NCI-H2196 treated with DMSO at 0.1 percent for 48 hours (cell line): ENCODE results near the gene SLC22A23.

Source experiments
- DNase-seq: peaks from one replicate; lab custom pipeline; 2025; ENCODE audit not compliant: unreplicated experiment; lab: John Stamatoyannopoulos, UW

SLC22A23 gene

DNA sequence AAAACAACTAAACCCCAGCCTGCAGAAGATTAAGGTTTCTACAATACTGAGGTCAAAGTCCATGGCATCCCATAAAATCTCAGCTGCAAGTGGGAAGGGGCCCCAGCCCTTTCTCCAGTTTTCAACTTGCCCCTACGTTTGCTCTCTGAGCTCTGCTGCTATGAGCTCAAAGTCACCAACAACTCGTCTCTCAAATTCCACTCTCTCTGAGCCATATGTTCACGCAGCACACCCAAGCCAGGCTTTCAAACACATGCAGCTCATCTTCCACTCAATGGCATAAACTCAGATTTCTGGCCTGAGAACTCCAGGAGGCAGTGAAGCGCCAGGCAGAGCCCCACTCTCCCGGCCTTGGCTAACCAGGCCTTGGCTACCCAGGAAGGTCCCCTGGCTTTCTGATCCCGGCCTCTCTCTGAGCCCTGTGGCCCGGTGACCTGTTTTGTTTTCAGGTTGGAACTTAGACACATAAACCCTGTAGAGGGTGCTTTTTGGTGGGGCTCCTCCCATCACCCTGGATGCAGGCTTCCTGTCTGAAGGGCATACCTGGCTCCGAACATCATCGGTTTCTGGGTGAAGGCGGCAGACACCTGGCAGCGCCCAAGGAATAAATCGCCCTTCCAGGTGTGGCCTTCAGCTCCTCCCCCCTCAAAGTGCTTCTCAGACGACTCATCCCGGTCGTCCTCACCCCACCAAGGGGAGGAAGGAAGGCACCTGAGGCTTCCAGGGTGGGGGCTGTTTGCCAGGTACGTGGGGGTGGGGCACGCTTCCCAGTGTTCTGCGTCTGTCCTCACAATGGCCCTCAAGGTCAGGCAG lies 12.4 kb downstream of the SLC22A23 start:
- DNase-seq: no peak

DNA sequence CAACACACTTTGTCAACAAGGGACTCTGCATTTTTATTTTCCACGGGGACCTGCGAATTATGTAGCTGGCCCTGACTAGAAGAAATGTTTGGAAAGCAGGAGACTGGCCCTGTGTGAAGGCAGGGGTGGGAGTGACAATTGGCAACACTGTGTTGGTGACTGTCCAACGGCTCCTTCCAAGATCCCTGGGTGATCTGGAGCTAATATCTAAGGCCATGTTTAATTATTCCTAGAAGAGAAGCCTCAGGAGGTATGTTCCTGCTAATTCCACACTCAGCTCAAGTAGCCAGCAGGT lies 13.7 kb downstream of the SLC22A23 start:
- DNase-seq: no peak

DNA sequence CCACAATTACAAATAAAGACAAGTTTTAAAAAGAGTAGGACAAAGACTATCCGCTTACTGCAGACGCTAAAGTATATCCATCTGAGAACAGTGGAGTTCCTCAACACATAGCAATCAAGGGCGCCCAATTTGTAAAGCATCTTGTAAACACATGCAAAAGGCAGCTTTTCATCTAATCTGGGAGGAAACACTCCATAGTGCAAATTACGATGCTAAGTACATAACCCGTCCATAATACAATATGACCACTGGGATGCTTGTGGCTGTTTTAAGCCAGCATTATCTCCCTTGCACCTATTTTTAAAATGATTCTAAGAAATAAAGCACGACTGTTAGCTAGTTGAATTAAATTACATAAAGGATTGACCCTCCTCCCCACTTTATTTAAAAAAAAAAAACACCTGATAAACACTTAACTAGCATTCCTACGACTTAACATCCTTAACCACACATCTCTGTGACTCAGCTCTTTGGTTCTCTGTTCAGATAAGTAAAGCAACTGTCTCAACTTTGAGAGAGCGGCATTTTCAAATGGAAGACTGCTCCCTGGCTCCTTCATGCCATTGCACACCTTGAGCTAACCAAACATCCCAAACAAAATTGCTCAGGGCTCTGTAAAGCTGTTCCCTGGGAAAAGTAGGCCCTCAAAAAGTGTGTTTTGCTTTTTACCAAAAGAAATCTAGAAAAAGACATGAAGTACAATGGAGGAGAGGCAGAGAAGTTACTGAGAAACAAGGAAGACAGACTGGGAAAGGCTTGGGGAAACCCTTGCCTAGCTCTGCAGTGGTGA lies 14.2 kb downstream of the SLC22A23 start:
- no peak for DNase-seq

DNA sequence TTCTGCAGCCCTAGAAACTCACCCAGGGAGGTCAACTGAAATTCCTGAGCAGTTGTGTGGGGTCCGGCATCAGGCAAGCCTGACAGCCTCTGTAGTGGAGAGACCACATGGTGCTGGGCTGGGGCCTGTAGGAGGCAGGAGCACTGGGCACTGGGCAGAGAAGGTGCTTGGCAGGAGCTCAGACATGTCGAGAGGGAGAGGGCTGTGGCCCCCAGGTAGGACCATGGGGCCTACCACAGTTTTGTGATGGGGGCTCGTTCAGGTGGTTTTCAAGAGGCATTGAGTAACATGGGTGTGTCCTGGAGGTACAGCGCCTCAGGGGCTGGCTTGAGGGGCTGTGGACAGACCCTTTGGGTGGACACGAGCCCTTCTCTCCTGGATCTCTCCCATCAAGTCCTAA lies 15.9 kb downstream of the SLC22A23 start:
- DNase-seq: no peak

DNA sequence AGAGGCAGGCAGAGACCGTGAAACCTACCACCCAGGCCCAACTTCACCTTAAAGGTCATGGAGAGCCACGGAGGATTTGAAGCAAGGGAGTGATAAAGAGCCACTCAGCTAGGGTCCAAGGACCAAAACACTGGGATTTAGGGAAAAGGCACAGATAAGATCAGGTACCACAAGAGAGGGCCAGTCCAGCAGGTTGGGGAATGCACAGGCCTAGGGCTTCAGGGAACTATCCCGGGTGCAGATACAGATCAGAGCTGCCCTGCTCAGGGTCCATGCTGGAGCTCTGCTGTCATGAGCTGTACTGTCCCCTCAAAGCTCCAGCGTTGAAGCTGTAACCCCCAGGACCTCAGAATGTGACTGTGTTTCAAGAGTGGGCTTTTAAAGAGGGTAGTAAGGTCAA lies 16.9 kb downstream of the SLC22A23 start:
- no peak for DNase-seq

DNA sequence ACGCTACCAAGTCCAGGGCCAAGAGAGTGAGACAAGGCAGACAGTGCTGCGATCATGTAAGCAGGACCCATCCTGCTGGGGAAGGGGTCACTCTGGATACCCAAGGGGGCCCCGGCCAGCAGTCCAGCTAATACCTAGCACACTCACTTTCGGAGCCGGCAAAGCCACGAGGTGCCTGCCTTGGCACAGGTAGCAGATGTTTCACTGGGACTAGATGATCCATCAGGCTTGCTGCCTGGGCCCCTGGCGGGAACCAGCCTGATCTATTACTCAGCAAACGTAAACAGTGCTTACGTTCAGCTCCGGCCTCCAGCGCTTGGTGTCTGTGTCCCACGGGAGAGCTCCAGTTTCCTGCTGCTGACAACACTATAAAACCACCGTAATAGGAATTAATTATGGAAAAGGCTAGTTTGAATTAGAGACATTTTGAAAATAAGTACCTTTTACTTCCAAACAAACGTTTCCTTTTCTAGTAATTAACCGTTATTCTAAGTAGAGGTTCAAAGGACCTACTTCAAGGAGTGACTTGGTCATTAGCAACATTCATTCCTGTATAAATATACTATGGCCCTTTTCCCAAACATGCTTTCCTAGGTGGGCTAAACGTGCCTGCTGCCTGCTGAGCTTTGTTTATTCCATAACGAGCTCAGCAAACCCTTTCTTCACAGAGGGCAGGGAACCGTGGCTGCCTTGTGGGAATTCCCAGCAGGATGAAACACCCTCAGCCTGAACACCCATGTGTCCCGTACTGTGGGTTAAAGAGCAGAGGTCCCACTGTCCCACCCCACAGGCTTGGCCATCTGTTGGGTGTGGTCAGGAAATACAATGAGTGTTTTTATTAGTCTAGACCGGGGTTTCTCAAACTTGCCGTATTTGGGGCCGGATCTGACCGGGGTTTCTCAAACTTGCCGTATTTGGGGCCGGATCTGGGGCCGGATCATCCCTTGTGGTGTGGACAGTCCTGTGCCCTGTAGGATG lies 18.4 kb downstream of the SLC22A23 start:
- DNase-seq: no peak

DNA sequence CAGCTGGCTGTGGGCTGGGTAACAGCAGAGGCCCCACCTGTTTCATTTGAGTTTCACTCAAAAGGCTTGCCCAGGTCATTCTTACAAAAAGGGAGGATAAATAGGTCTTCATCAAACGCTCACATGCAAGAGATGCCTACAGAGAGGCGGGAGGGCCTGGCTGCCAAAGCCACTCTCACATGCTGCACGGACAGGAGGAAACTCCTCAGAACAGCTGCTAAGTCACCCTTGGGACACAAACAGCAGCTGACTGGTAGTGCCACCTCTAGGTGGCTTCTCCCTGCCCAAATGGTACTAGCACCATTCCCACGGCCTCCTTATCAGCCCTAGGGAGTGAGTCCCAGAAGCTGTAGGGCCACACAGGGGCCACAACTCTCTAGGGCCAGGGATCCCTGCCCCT lies 23.8 kb downstream of the SLC22A23 start:
- DNase-seq: no peak

DNA sequence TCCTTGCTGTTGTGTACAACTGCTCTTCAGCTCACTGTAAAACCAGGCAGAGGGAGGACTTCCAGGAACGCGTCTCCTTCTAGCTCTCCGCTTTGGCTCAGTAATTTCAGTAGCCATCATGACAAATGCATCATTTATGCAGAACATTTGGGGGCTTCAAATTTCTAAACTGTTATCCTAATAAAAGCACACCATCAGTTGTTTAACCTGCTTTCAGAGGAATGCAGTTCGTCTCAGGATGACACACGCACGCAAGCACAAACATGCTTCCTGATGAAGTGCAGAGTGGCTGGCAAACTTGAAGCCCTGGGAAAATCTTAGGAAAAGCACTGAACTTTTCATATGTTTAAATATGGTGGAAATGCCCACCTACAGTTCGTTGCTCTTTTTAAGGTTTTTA lies 24.4 kb downstream of the SLC22A23 start:
- no peak for DNase-seq

DNA sequence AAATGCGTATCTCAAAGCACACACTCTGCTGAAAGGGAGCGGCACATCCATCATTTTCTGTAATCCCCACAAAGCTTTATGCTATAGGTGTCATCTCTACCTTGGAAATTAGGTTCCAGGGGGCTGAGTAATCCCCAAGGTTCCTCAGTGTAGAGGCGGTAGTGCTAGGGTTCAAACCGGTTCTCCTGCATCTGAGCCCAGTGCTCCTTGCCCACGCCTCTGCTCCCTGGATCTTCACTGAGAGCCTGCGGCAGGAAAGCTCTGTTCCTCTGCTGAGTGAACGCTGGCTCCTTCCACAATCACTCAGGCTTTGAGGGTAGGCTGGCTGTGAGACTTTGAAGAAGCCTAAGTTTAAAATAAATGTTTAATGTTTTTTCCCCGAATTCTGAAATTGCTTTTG lies 24.9 kb downstream of the SLC22A23 start:
- DNase-seq: no peak

DNA sequence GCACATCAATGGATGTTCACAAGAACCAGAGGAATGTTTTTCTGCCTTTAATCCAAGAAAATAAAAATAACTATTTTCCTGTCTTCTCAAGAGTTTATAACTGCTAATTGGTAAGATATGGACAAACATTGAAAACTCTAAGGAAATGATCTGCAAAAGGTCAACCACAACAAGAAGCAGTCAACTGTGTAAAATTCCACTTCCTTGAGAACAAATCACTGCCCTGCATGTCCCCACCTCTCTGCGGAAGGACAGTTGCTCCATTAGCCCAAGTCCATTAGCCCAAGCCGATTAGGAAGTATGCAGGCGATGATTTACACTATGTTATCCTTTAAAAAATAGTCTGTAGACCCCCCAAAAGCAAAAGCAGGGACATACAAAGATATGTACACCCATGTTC lies 27.6 kb downstream of the SLC22A23 start:
- no peak for DNase-seq

DNA sequence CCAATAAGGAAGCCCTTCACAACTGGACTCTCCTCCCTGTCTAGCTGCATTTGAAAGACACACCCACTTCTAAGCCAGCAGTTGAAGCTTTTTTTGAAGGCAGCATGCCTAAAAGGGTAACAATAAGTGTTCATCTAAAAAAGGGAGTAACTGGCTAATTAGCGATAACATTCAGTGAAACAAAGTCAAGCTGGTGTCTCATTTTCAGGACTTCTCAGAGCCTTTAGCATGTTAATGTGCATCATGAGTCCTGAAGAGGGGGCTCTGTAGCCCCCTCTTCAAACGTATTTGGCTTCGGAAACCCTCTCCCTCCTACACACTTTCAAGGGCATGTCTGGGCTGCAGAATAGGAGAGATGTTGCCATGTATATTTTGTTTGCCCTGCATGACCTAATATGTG lies 28.1 kb downstream of the SLC22A23 start:
- DNase-seq: no peak

DNA sequence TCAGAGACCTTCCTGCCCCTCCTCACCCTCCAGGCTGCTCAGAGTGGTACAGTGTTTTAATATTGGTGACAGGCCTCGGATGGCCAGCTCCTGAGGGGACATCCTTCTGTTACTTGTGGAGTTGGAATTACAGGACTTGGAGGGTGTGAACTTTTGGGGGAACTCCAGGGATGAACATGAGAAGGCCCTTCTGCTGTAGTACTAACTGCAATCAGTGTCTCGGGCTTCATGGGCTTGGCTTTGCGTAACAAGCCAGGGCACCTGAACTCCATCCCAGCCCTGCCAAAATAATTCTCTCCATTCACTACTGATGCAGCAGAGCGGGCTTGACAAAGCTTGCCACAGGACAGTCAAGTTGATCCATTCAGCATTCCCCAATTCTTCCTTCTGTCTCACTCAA lies 28.6 kb downstream of the SLC22A23 start:
- no peak for DNase-seq

DNA sequence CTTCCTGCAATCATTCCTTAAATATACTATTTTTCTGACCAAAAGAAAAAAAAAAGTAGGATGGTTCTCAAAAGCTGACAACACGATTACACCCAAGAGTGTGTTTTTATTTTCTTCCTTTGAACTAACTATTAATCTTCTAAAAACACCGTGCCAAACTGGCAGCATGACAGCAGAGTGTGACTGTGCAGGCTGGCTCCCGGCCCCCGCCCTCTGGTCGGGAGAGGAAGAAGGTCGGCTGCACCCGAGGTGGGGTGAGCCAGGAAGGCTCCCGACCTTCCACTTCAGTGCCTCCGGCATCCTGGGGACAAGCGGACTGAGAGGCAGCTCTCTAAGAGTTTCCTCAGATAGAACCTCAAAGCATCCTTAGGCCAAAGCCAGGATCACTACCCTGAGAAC lies 29.2 kb downstream of the SLC22A23 start:
- no peak for DNase-seq

DNA sequence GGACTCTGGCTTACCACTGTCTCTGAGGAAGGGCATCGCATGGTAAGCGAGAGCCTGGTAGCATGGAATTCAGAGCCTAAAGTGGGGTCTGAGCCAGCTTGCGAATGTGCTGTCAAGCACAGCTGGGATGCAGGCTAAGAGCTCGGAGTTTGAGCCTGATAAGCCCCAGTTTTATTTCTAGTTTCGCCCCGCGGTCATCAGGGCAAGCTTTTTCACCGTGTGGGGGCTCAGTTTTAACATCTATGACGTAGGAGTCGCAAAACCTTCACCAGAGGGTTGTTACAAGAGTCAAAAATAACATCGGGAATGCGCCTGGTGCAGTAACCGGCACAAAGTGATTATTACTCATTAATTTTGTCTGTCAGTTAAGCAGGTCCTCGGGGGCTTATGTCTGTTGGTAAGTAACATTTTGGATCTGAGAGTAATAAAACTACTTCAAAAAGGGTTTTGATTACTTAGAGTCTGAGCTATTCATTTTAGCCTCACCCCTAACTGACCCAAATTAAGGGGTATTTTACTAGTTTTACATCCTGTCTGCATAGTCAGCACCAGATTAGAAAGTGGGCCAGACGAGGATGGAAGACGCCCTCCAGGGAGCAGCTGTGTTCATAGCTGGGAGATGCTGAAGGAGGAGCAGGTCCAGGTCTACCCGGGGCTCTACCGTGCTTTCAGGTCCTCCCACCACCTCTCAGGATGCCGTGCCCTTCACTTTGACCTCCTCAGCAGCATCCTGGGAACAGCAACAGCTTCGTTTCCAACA lies 29.7 kb downstream of the SLC22A23 start:
- DNase-seq: no peak

DNA sequence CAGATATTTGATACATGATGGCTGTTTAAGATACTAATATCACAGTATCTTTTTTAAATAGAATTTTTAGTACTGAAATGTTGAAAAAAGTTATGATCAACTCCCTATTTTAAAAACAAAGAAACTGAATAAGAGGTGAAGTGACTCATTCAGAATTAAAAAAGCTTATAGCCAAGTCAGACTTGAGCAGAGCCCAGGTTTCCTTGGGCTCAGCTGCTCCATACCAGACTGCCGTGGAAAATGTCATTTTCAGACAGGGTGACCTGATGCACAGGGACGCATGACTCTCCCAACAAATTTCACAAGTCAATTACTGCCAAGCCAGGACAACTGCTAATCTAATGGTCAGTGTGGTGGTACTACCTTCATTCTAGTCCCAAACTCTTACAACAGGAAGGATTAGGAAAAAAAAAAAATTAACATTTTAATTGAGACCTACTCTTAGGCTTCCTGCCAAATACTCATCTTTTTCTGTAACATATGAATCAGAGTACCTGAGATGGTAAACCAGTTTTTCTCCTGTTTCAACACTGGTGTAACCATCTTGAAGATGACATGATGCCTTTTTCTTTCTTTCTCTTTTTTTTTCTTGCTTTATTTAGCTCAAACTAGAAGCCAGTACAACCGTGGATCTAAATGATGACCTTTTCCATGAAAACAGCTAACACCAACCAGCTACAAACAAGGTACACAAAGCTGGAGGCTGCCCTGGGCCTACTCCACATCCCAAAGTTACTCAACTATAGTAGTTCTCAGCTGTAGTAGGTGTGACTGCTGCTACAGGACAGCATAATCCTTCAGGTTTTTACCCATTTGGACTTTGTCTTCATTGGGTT lies 30.5 kb downstream of the SLC22A23 start:
- DNase-seq: no peak

DNA sequence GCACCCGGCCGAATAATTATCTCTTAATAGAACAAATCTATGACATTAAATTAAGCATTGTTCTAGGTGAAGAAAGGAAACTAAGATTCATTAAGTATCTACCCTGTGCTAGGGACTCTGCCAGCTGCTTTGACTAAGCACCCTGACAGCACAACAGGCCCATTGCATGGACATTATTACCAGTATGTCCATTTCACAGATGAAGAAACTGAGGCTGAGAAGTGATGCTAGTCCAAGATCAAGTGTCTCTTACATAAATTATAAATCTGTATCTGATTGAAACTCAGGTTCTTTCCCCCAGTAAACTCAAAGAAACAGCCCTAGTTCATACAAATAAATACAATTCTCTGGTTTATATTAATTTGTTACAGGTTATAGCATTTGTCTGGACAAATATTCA lies 31.3 kb downstream of the SLC22A23 start:
- DNase-seq: no peak

DNA sequence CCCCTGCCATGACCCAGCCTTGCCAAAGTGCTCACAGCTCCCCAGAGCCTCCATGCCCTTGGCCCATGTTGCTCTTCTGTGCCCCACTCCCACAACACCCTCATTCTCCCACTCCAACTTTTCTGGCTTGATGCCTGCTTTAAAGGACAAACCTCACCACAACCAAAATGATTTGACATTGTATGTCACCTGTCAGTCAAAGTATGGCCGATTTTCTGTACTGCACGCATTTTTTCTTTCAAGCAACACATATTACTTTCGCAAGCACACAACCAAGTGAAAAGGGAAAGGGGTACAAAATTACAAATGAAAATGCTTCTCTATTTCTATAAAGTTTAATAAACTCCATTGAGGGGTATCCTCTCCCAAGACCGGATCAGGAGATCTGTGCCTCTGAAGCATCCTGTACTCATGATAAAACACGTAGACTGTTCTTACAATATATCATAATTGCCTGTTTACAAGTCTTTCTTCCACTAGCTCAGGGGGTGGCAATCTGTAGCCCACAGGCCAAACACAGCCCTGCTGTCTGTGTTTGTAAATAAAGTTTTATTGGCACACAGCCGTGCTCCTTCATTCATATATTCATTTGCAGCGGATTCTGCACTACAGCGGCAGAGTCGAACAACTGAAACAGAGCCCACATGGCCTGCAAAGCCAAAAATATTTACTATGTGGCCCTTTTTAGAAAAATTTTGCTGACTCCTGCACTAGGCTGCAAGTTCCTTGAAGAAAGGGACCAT lies 32.5 kb downstream of the SLC22A23 start:
- no peak for DNase-seq

DNA sequence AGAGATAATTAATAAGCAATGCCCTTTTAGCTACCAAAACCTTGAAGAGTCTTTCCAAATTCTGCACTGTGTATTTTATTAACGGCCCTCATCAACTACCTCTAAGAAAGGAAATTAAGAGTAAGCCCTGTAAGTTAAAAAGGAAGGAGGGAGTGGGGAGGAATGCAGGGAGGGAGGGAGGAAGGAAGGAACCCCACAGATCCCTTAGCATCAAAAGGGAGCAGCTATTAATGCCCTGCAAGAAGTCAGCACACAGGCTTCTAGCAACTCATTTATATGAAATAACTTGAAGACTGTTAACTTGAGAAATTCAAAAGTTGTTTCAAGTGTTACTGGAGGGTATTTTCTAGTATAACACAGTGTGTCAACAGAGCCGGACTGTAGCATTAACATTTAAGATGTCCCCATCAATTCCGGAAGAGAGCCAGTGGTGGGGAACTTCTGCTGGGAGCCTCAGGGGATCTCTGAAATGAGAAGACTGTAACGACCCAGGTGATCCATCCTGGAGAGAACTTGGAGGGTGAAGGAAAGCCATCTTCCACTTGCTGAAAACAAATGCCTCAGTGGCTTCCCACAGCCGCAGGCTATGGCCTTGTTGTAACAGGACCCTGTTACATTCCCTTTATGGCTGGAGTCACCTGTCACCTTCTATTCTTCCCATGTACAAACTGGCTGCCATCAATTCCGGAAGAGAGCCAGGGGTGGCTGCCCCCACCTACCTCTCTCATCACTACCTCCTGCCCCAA lies 33.2 kb downstream of the SLC22A23 start:
- no peak for DNase-seq
